OCI-LY1 (cell line): Measurements from ENCODE around the gene TP53.

Source experiments
- H2AFZ ChIP-seq: fragments of 200-600 bp; sonication (generic), shearing (Covaris generic); 2 replicates; pipeline ENCODE4 v1.6.0; 2014; ENCODE audit warnings: antibody characterized with exemption, mild to moderate bottlenecking, low read length
- H3F3A ChIP-seq: fragments of 200-600 bp; sonication (generic), shearing (Covaris generic); 2 replicates; pipeline ENCODE4 v1.6.0; 2014; ENCODE audit warnings: mild to moderate bottlenecking, antibody characterized with exemption, low read length, moderate library complexity; ENCODE audit not compliant: insufficient read depth
- H3K27ac ChIP-seq: fragments of 200-600 bp; sonication (generic); 2 replicates; pipeline ENCODE4 v1.5.1; 2014; ENCODE audit warnings: low read length, mixed run types, mild to moderate bottlenecking, low read depth; ENCODE audit not compliant: poor library complexity, severe bottlenecking
- H3K27me3 ChIP-seq: fragments of 200-600 bp; sonication (generic); 2 replicates; pipeline ENCODE4 v1.6.0; 2014; ENCODE audit warnings: antibody characterized with exemption, mild to moderate bottlenecking, low read length, moderate library complexity; ENCODE audit not compliant: insufficient read depth
- H3K36me3 ChIP-seq: fragments of 200-600 bp; sonication (generic); 2 replicates; pipeline ENCODE4 v1.6.1; 2014; ENCODE audit warnings: mild to moderate bottlenecking, antibody characterized with exemption, low read length, moderate library complexity, mixed read lengths; ENCODE audit not compliant: insufficient read depth
- H3K4me1 ChIP-seq: fragments of 200-600 bp; sonication (generic); 2 replicates; pipeline ENCODE4 v1.5.1; 2014; ENCODE audit warnings: mild to moderate bottlenecking, low read length, moderate library complexity; ENCODE audit not compliant: insufficient read depth, severe bottlenecking
- H3K4me2 ChIP-seq: fragments of 200-600 bp; sonication (generic), shearing (Covaris generic); 2 replicates; pipeline ENCODE4 v1.6.1; 2014; ENCODE audit warnings: low read length
- H3K4me3 ChIP-seq: fragments of 200-600 bp; sonication (generic); 2 replicates; pipeline ENCODE4 v1.5.1; 2014; ENCODE audit warnings: low read length, low read depth, mild to moderate bottlenecking, mixed read lengths; ENCODE audit not compliant: poor library complexity, severe bottlenecking
- H3K79me2 ChIP-seq: fragments of 200-600 bp; shearing (Covaris generic); 2 replicates; pipeline ENCODE4 v1.6.1; 2016; ENCODE audit warnings: mixed run types, low read length, mixed read lengths; ENCODE audit not compliant: insufficient read depth
- H3K9ac ChIP-seq: fragments of 200-600 bp; sonication (generic), shearing (Covaris generic); 2 replicates; pipeline ENCODE4 v1.6.1; 2014; ENCODE audit warnings: mild to moderate bottlenecking, low read length, mixed read lengths
- H3K9me2 ChIP-seq: fragments of 200-600 bp; sonication (generic), shearing (Covaris generic); 2 replicates; pipeline ENCODE4 v1.6.1; 2014; ENCODE audit warnings: low read depth, mild to moderate bottlenecking, low read length, mixed read lengths
- H3K9me3 ChIP-seq: fragments of 200-600 bp; shearing (Covaris generic); 2 replicates; pipeline ENCODE4 v1.6.1; 2014; ENCODE audit warnings: low read length, mixed read lengths
- H4K20me1 ChIP-seq: fragments of 200-600 bp; sonication (generic), shearing (Covaris generic); 2 replicates; pipeline ENCODE4 v1.6.0; 2016; ENCODE audit warnings: mild to moderate bottlenecking, low read length; ENCODE audit not compliant: insufficient read depth
- CTCF ChIP-seq: fragments of 200-600 bp; sonication (generic), shearing (Covaris generic); IDR thresholded peaks from 2 replicates; pipeline ENCODE4 v1.5.1; 2017; ENCODE audit warnings: mild to moderate bottlenecking, antibody characterized with exemption, low read length, moderate library complexity, mixed read lengths
- EZH2 ChIP-seq: fragments of 200-600 bp; sonication (generic), shearing (Covaris generic); IDR thresholded peaks from 2 replicates; pipeline ENCODE4 v1.8.0; 2017; ENCODE audit warnings: borderline replicate concordance, mixed run types, mild to moderate bottlenecking, antibody characterized with exemption, low read length, moderate library complexity, mixed read lengths

Gene TP53

GRCh38 chr17:7651665-7652387 lies 35.5 kb downstream of the TP53 start:
- no peak overlapping the region for H3K4me3 ChIP-seq
- no peaks in the 10 kb centered on the region for H3K9me3 ChIP-seq
- H2AFZ ChIP-seq = no peak overlapping the region
- no peak overlapping the region for H3K27ac ChIP-seq
- no peaks in the 10 kb centered on the region for H4K20me1 ChIP-seq
- no peaks in the 10 kb centered on the region for H3K36me3 ChIP-seq
- H3K9me2 ChIP-seq = no peaks in the 10 kb centered on the region
- no peaks in the 10 kb centered on the region for H3K79me2 ChIP-seq
- H3K27me3 ChIP-seq = peaks cover 12% of the 10 kb centered on the region; the same call in 1 of the 2 replicates
- H3F3A ChIP-seq = no peaks in the 10 kb centered on the region
- TF ChIP-seq EZH2 (no peak), CTCF (no peak)
- no peak overlapping the region for H3K4me2 ChIP-seq
- peaks cover 17% of the 10 kb centered on the region for H3K4me1 ChIP-seq
- H3K9ac ChIP-seq = no peak overlapping the region

DNA sequence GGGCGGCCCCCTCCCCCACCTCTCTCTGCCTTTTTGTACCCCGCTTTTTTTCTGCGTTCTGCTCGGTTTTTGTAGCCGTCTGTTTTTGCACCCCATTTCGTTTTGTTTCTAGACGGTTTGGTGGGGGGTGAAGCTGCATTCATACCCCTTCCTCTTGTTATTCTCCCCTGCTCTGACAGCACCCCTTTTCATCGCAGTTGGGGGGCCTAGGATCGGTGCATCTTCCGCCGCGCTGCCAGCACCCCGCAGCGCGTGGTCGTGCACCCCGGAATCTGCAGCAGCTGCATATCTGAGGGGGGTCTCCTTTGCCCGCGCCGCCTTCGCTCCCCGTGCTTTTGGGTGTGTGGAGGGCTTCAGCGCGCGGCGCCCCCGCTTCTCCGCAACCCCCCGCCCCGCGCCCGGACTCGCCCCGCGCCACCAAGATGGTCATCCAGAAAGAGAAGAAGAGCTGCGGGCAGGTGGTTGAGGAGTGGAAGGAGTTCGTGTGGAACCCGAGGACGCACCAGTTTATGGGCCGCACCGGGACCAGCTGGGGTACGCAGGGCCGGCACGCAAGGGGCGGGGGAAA lies 36.1 kb downstream of the TP53 start:
- Histone ChIP-seq H3K27me3 (peaks cover 12% of the 10 kb centered on the region; the same call in 1 of the 2 replicates), H3K4me1 (peaks cover 17% of the 10 kb centered on the region), H3F3A (no peaks in the 10 kb centered on the region), H3K9me3 (no peaks in the 10 kb centered on the region), H3K4me2 (peak overlapping the region; percentile 42), H3K9ac (no peak overlapping the region), H3K36me3 (no peaks in the 10 kb centered on the region), H3K79me2 (no peaks in the 10 kb centered on the region), H3K9me2 (no peaks in the 10 kb centered on the region), H3K4me3 (peak overlapping the region; percentile 38), H4K20me1 (no peaks in the 10 kb centered on the region), H2AFZ (no peak overlapping the region), H3K27ac (no peak overlapping the region)
- TF ChIP-seq CTCF (no peak), EZH2 (no peak)

DNA sequence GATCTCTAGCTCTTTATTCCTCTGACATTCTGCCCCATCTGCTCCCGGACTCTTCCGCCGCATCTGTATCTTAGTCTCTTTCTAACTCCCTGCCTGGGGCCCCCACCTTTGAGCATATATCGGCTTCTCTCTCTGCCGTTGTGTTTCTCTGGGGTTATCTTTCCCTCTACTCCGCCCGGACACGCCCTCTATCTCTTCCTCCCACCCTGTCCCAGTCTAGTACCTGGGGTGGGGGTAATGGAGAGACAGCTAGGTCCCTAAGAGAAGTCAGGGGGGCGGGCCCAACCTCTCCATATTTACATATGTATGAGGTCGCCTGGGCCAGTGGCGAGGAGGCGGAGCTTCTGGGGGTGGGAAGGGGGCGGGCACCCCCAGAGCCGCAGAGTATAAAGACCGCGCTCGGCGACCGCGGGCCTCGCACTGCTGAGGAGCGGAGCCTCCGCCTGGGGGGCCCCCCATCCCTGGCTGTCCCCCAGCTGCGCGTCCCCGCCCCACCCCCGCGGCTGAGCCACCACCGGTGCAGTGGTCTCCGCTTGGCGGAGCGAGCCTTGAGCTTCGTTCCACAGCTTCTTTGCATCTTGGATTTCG lies 36.7 kb downstream of the TP53 start, which contains the start of gene ATP1B2:
Gene ATP1B2, plus strand, starts transcription at position 418 of the 588 bp plus-strand sequence. CDS start 593 bp downstream, outside the sequence.
- H3K27ac ChIP-seq = no peak within 1 kb of the TSS
- no peak within 1 kb of the TSS for H2AFZ ChIP-seq
- H3K4me1 ChIP-seq = peaks cover 17% of the 10 kb centered on the region
- peak within 1 kb of the TSS; percentile 38 for H3K4me3 ChIP-seq
- H3K27me3 ChIP-seq = peaks cover 12% of the 10 kb centered on the region; the same call in 1 of the 2 replicates
- H3K9me2 ChIP-seq = no peaks in the 10 kb centered on the region
- H3F3A ChIP-seq = no peaks in the 10 kb centered on the region
- H3K36me3 ChIP-seq = no peaks in the 10 kb centered on the region
- H3K4me2 ChIP-seq = peak within 1 kb of the TSS; percentile 42
- no peak within 1 kb of the TSS for H3K9ac ChIP-seq
- no peaks in the 10 kb centered on the region for H3K9me3 ChIP-seq
- H3K79me2 ChIP-seq = no peaks in the 10 kb centered on the region
- TF ChIP-seq EZH2 = no peak
- TF ChIP-seq CTCF = no peak
- H4K20me1 ChIP-seq = no peaks in the 10 kb centered on the region
